Caco-2 (cell line): ENCODE results near the gene MST1R. TPM values are rescaled to one million over a fixed set of nuclear protein-coding genes. Genes with fewer than 3 reads are reported as not detected.

Experiments used
- BruUV-seq: library from RNA; stranded (reverse); fragments of 400-500 nt; replicated peaks from 2 replicates; lab custom pipeline; 2021; lab: Mats Ljungman, UMichigan
- CTCF ChIA-PET: fragments of 300-600 bp; sonication (Branson Sonifier 250); formaldehyde crosslinking; loops from one replicate; lab custom pipeline; 2022; ENCODE audit warnings: antibody characterized with exemption; lab: Charles Lee
- POLR2A ChIA-PET: fragments of 300-600 bp; sonication (Branson Sonifier 250); formaldehyde crosslinking; loops from one replicate; lab custom pipeline; 2022; ENCODE audit warnings: antibody characterized with exemption; lab: Charles Lee
- DNase-seq, 2 experiments: peaks; one replicate each; pipeline versions ENCODE4 v3.0.0 to v3.0.0-alpha.2; 2020 to 2022
- H3K27me3 ChIP-seq: replicated peaks from 2 replicates; pipeline ENCODE4 v1.6.0; 2011; ENCODE audit warnings: low read length; ENCODE audit not compliant: control insufficient read depth, insufficient read depth
- H3K36me3 ChIP-seq: 2 replicates; pipeline ENCODE4 v1.5.1; 2011; ENCODE audit warnings: low read length; ENCODE audit not compliant: control insufficient read depth, insufficient read depth
- H3K4me1 ChIP-seq: fragments of 250-450 bp; sonication (Bioruptor Pico); 2 replicates; pipeline ENCODE4 v1.5.1; 2020; ENCODE audit warnings: mild to moderate bottlenecking
- H3K4me3 ChIP-seq: 2 replicates; pipeline ENCODE4 v1.5.1; 2011; ENCODE audit warnings: low read depth, mild to moderate bottlenecking, control low read depth, low read length
- H3K9me3 ChIP-seq: fragments of 250-450 bp; sonication (Bioruptor Pico); 2 replicates; pipeline ENCODE4 v1.5.1; 2020; ENCODE audit warnings: mild to moderate bottlenecking, moderate library complexity
- H3K27ac Mint-ChIP-seq: one replicate; pipeline ENCODE4 v1.8.0; 2022; ENCODE audit warnings: mixed read lengths; ENCODE audit not compliant: unreplicated experiment
- H3K27me3 Mint-ChIP-seq: one replicate; pipeline ENCODE4 v1.8.0; 2022; ENCODE audit warnings: mixed read lengths; ENCODE audit not compliant: insufficient read depth, unreplicated experiment
- H3K36me3 Mint-ChIP-seq: one replicate; pipeline ENCODE4 v1.8.0; 2022; ENCODE audit warnings: mild to moderate bottlenecking, mixed read lengths; ENCODE audit not compliant: insufficient read depth, unreplicated experiment
- H3K4me1 Mint-ChIP-seq: one replicate; pipeline ENCODE4 v1.8.0; 2022; ENCODE audit warnings: low read depth, mixed read lengths; ENCODE audit not compliant: unreplicated experiment
- H3K4me3 Mint-ChIP-seq: one replicate; pipeline ENCODE4 v1.8.0; 2022; ENCODE audit warnings: mild to moderate bottlenecking, moderate library complexity, mixed read lengths; ENCODE audit not compliant: unreplicated experiment
- H3K9me3 Mint-ChIP-seq: one replicate; pipeline ENCODE4 v1.8.0; 2022; ENCODE audit warnings: mixed read lengths; ENCODE audit not compliant: unreplicated experiment
- intact Hi-C: fragments of 100-400 bp; cut with micrococcal nuclease; formaldehyde crosslinking; loops from one replicate; pipeline ENCODE4 v1.10.0; 2022; ENCODE audit not compliant: unreplicated experiment
- total RNA-seq: library from RNA; stranded (reverse); gene quantifications from 2 replicates; pipeline ENCODE4 v1.2.3, GENCODE V29; 2022
- TF ChIP-seq, protein P1 (sequence below), 2 experiments: fragments of 200-600 bp in 1 of 2; IDR thresholded peaks; 1 replicate in 1 of 2; 2 replicates in 1 of 2; pipeline versions ENCODE4 v1.5.1 to v1.8.0; 2011 to 2022; ENCODE audit warnings: antibody characterized with exemption in 1 of 2, control low read depth in 1 of 2, inconsistent platforms in 1 of 2, low read depth in 1 of 2, low read length in 1 of 2, mild to moderate bottlenecking in 1 of 2, moderate library complexity in 1 of 2; ENCODE audit not compliant: insufficient read depth in 1 of 2, severe bottlenecking in 1 of 2, unreplicated experiment in 1 of 2

Gene MST1R
- total RNA-seq, 1 experiment from 2014 or later, result 11.8 TPM

GRCh38 chr3:49868862-49869466 is 34.7 kb downstream of the MST1R start:
- no peaks in the 10 kb centered on the region for H3K9me3 Mint-ChIP-seq
- H3K4me3 Mint-ChIP-seq, result peak overlapping the region; percentile 59
- no peaks in the 10 kb centered on the region for H3K36me3 Mint-ChIP-seq
- BruUV-seq, result no TSS peak
- intact Hi-C loops, result no loop called here
- Histone ChIP-seq H3K27me3 (no peaks in the 10 kb centered on the region), H3K9me3 (no peaks in the 10 kb centered on the region), H3K4me3 (peak overlapping the region; percentile 63), H3K36me3 (no peaks in the 10 kb centered on the region), H3K4me1 (peaks cover 29% of the 10 kb centered on the region)
- H3K4me1 Mint-ChIP-seq, result peaks cover 13% of the 10 kb centered on the region
- no peaks in the 10 kb centered on the region for H3K27me3 Mint-ChIP-seq
- peak in 1 of 2 experiments; percentile 28 for DNase-seq
- TF ChIP-seq, protein P1, sequence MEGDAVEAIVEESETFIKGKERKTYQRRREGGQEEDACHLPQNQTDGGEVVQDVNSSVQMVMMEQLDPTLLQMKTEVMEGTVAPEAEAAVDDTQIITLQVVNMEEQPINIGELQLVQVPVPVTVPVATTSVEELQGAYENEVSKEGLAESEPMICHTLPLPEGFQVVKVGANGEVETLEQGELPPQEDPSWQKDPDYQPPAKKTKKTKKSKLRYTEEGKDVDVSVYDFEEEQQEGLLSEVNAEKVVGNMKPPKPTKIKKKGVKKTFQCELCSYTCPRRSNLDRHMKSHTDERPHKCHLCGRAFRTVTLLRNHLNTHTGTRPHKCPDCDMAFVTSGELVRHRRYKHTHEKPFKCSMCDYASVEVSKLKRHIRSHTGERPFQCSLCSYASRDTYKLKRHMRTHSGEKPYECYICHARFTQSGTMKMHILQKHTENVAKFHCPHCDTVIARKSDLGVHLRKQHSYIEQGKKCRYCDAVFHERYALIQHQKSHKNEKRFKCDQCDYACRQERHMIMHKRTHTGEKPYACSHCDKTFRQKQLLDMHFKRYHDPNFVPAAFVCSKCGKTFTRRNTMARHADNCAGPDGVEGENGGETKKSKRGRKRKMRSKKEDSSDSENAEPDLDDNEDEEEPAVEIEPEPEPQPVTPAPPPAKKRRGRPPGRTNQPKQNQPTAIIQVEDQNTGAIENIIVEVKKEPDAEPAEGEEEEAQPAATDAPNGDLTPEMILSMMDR (IDR thresholded peaks at IDR 0.05; ENCODE audit: insufficient read depth in 1 of 2, low read depth in 1 of 2, low read length in 1 of 2, severe bottlenecking in 1 of 2, unreplicated experiment in 1 of 2), result no peak
- ChIA-PET POLR2A (no interaction called here), CTCF (no interaction called here)
- no peak overlapping the region for H3K27ac Mint-ChIP-seq

DNA sequence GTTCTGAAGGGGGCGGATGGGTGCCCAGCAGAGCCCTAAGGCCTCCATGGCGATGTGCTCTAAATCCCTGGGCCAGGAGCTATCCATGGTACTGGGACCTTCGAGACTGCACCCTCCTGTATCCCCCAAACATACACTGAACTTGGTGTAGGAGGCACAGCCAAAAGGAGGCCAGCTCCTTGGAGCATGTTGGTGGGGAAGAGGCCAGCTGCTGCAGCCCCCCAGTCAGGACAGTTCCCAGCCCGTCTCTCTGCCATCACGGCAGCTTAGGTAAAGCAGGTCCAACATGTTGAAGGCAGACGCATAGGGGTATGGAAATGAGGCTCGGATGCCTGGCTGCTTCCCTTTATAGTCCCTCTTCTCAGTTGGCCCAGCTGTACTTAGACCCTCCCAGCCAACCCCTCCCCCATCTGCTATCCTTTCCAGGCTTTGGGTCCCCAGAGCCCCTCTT is 35.8 kb downstream of the MST1R start:
- H3K36me3 Mint-ChIP-seq, result no peaks in the 10 kb centered on the region
- TF ChIP-seq, protein P1 (IDR thresholded peaks at IDR 0.05; ENCODE audit: insufficient read depth in 1 of 2, low read depth in 1 of 2, low read length in 1 of 2, severe bottlenecking in 1 of 2, unreplicated experiment in 1 of 2), result no peak
- CTCF ChIA-PET, result interaction anchor here (1.2 kb wide), 1 partner anchor 62 kb away, joined by 3 read pairs; the partner anchor contains the start of gene MON1A
- Histone ChIP-seq H3K36me3 (no peaks in the 10 kb centered on the region), H3K27me3 (no peaks in the 10 kb centered on the region), H3K4me1 (peaks cover 19% of the 10 kb centered on the region), H3K4me3 (no peak overlapping the region), H3K9me3 (no peaks in the 10 kb centered on the region)
- H3K4me3 Mint-ChIP-seq, result peak overlapping the region; percentile 59
- intact Hi-C loops, result no loop called here
- DNase-seq, result peak in 1 of 2 experiments; percentile 55
- H3K4me1 Mint-ChIP-seq, result peaks cover 6% of the 10 kb centered on the region
- POLR2A ChIA-PET, result no interaction called here
- no peaks in the 10 kb centered on the region for H3K27me3 Mint-ChIP-seq
- BruUV-seq, result no TSS peak
- no peak overlapping the region for H3K27ac Mint-ChIP-seq
- H3K9me3 Mint-ChIP-seq, result no peaks in the 10 kb centered on the region

DNA sequence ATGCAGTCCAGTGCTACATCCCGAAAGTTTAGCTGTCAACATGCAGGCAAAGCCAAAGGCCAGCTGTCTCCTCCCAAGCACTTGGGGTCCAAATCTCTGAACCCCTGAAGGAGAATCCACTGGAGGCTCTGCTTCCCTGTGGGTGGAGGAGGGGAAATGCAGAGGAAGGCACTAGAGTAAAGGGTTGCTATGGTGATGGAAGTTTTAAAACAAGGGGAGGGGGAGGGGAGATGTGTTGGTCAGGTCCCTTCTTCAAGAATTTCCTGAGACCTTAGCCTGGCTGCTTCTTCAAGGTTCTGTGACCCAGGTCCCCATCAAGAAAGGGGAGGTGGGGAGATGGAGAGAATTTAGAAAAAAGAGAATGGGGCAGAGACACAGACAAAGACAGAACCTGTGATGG is 36.3 kb downstream of the MST1R start:
- ChIA-PET POLR2A (no interaction called here), CTCF (interaction anchor here (1.2 kb wide), 1 partner anchor 62 kb away, joined by 3 read pairs; the partner anchor contains the start of gene MON1A)
- TF ChIP-seq, protein P1 (IDR thresholded peaks at IDR 0.05; ENCODE audit: insufficient read depth in 1 of 2, low read depth in 1 of 2, low read length in 1 of 2, severe bottlenecking in 1 of 2, unreplicated experiment in 1 of 2), result no peak
- no peak overlapping the region for H3K4me3 ChIP-seq
- H3K36me3 ChIP-seq, result no peaks in the 10 kb centered on the region
- no peaks in the 10 kb centered on the region for H3K27me3 ChIP-seq
- Mint-ChIP-seq H3K4me1 (peaks cover 5% of the 10 kb centered on the region), H3K36me3 (no peaks in the 10 kb centered on the region), H3K9me3 (no peaks in the 10 kb centered on the region), H3K4me3 (peak overlapping the region; percentile 39), H3K27me3 (no peaks in the 10 kb centered on the region), H3K27ac (no peak overlapping the region)
- BruUV-seq, result no TSS peak
- no peak for DNase-seq
- H3K4me1 ChIP-seq, result peaks cover 14% of the 10 kb centered on the region
- no peaks in the 10 kb centered on the region for H3K9me3 ChIP-seq
- intact Hi-C loops, result no loop called here
